Right atrium auricular region (tissue), 2 donors: ENCODE data around the gene TM9SF4. TPM values are rescaled to one million over a fixed set of nuclear protein-coding genes. Genes with fewer than 3 reads are reported as not detected.

Experiments
- DNase-seq: peaks from one replicate; pipeline ENCODE4 v3.0.0-alpha.2; 2019; ENCODE audit warnings: low spot score
- H3K27ac ChIP-seq, 2 donors: fragments of 200-600 bp; sonication (generic); 1 replicate in 1 of 2; 2 replicates in 1 of 2; pipeline ENCODE4 v1.5.1; 2016 to 2019
- H3K27me3 ChIP-seq, 2 donors: fragments of 200-600 bp; sonication (generic); one replicate each; pipeline versions ENCODE4 v1.5.1 to v1.6.0; 2017 to 2019
- H3K36me3 ChIP-seq: fragments of 200-600 bp; sonication (generic); one replicate; pipeline ENCODE4 v1.5.1; 2016
- H3K4me1 ChIP-seq, 2 donors: fragments of 200-600 bp; sonication (generic); one replicate each; pipeline versions ENCODE4 v1.5.1 to v1.6.0; 2017 to 2019
- H3K4me3 ChIP-seq, 2 donors: fragments of 200-600 bp; sonication (generic); 1 replicate in 1 of 2; 2 replicates in 1 of 2; pipeline ENCODE4 v1.5.1; 2017 to 2019; ENCODE audit warnings: mild to moderate bottlenecking in 1 of 2, moderate library complexity in 1 of 2
- H3K9me3 ChIP-seq, 2 donors: fragments of 200-600 bp; sonication (generic); one replicate each; pipeline ENCODE4 v1.5.1; 2019
- total RNA-seq, 2 donors: library from RNA; depleted of rRNA; stranded (reverse); fragments of >200 nt; gene quantifications; one replicate each; pipeline ENCODE4 v1.1.0, GENCODE V29; 2016
- TF ChIP-seq, protein P1 (sequence below), 2 donors: fragments of 200-600 bp; sonication (generic); IDR thresholded peaks; one replicate each; pipeline ENCODE4 v1.5.1; 2019; ENCODE audit warnings: antibody characterized with exemption in 2 of 2

The TM9SF4 gene, protein sequence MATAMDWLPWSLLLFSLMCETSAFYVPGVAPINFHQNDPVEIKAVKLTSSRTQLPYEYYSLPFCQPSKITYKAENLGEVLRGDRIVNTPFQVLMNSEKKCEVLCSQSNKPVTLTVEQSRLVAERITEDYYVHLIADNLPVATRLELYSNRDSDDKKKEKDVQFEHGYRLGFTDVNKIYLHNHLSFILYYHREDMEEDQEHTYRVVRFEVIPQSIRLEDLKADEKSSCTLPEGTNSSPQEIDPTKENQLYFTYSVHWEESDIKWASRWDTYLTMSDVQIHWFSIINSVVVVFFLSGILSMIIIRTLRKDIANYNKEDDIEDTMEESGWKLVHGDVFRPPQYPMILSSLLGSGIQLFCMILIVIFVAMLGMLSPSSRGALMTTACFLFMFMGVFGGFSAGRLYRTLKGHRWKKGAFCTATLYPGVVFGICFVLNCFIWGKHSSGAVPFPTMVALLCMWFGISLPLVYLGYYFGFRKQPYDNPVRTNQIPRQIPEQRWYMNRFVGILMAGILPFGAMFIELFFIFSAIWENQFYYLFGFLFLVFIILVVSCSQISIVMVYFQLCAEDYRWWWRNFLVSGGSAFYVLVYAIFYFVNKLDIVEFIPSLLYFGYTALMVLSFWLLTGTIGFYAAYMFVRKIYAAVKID
- 10 to 100 TPM; 28.5 to 30.6 TPM for total RNA-seq

GRCh38 chr20:32109392-32110172 lies at the start of gene TM9SF4:
TSS of gene TM9SF4 (plus strand) at chr20:32109714. CDS start at chr20:32109741, 27 bp downstream.
- no peaks in the 10 kb centered on the region for H3K9me3 ChIP-seq
- H3K4me1 ChIP-seq: peaks cover 0 to 29% of the 10 kb centered on the region in 2 donors
- peak; percentile 91 for DNase-seq
- peak within 1 kb of the TSS; percentile 90 to 99 for H3K4me3 ChIP-seq
- H3K36me3 ChIP-seq: no peaks in the 10 kb centered on the region
- peak within 1 kb of the TSS; percentile 97 to 99 for H3K27ac ChIP-seq
- no peaks in the 10 kb centered on the region for H3K27me3 ChIP-seq
- TF ChIP-seq, protein P1, sequence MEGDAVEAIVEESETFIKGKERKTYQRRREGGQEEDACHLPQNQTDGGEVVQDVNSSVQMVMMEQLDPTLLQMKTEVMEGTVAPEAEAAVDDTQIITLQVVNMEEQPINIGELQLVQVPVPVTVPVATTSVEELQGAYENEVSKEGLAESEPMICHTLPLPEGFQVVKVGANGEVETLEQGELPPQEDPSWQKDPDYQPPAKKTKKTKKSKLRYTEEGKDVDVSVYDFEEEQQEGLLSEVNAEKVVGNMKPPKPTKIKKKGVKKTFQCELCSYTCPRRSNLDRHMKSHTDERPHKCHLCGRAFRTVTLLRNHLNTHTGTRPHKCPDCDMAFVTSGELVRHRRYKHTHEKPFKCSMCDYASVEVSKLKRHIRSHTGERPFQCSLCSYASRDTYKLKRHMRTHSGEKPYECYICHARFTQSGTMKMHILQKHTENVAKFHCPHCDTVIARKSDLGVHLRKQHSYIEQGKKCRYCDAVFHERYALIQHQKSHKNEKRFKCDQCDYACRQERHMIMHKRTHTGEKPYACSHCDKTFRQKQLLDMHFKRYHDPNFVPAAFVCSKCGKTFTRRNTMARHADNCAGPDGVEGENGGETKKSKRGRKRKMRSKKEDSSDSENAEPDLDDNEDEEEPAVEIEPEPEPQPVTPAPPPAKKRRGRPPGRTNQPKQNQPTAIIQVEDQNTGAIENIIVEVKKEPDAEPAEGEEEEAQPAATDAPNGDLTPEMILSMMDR (IDR thresholded peaks at IDR 0.05): no peak

DNA sequence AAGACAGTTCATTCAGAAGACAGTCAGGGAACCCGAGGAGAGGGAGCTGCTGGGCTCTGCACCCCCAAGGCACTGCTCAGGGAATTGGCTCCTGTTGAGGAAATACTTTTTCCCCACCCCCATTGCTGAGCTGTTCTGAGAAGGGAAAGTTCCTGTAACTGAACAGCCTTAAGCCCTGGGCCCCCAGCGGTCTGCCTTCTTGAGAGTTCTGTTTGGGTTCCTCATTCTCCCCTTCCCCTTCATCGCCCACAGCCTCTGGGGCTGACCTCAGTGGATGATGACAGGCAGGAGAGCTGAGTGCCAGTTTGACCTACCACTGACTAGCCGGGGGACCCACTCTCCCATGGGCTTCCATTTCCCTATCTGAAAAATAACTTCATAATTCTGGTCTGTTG lies 46.7 kb upstream of the TM9SF4 start:
- no peaks in the 10 kb centered on the region for H3K27me3 ChIP-seq

DNA sequence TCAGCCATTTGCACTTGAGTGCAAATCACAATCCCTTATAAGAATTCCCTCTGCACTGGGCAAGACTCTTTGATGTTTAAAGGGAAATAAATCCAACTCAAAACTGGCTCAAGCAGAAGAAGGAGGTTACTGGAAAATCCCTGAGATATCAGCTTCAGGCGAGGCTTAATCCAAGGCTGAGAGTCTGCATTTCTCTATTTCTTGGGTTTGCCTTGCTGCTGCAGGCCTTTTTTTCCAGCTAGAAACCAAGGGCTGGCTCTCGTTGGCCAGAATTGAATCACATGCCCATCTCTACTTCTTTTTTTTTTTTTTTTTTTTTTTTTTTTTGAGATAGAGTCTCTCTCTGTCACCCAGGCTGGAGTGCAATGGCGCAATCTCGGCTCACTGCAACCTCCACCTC lies 45.8 kb upstream of the TM9SF4 start:
- Histone ChIP-seq H3K4me3 (no peak overlapping the region), H3K36me3 (no peaks in the 10 kb centered on the region), H3K9me3 (no peaks in the 10 kb centered on the region), H3K27ac (peak overlapping the region in 1 of 2 donors; percentile 23), H3K4me1 (no peaks in the 10 kb centered on the region), H3K27me3 (no peaks in the 10 kb centered on the region)
- TF ChIP-seq, protein P1 (IDR thresholded peaks at IDR 0.05): no peak
- no peak for DNase-seq

More for the DNA sequence above, 46.7 kb upstream of the TM9SF4 start:
- DNase-seq: peak; percentile 62
- no peaks in the 10 kb centered on the region for H3K36me3 ChIP-seq
- TF ChIP-seq, protein P1 (IDR thresholded peaks at IDR 0.05): no peak
- no peak overlapping the region for H3K27ac ChIP-seq
- H3K4me3 ChIP-seq: no peak overlapping the region
- H3K9me3 ChIP-seq: no peaks in the 10 kb centered on the region
- no peaks in the 10 kb centered on the region for H3K4me1 ChIP-seq

DNA sequence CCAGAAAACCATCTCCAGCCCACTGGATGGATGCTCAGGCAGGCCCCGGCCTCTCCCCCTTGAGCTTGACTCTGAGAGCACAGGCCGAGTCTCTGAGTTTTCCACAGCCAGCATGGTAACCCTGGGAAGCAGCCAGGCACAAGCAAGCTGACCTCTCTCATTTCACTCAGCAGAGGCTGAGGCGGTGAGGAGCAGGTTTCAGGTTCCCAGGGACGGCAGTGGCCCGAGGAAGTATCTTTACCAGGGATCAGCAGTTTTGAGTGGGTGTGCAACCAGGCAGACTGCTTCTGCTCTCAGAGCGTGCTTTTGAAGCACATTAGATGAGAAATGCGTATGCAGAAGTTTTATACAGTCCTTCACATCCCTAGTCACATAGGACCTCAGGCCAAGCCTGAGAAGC lies 44.8 kb upstream of the TM9SF4 start:
- TF ChIP-seq, protein P1 (IDR thresholded peaks at IDR 0.05): no peak
- Histone ChIP-seq H3K9me3 (no peaks in the 10 kb centered on the region), H3K36me3 (no peaks in the 10 kb centered on the region), H3K27ac (no peak overlapping the region), H3K4me3 (no peak overlapping the region), H3K4me1 (no peaks in the 10 kb centered on the region), H3K27me3 (no peaks in the 10 kb centered on the region)
- no peak for DNase-seq

DNA sequence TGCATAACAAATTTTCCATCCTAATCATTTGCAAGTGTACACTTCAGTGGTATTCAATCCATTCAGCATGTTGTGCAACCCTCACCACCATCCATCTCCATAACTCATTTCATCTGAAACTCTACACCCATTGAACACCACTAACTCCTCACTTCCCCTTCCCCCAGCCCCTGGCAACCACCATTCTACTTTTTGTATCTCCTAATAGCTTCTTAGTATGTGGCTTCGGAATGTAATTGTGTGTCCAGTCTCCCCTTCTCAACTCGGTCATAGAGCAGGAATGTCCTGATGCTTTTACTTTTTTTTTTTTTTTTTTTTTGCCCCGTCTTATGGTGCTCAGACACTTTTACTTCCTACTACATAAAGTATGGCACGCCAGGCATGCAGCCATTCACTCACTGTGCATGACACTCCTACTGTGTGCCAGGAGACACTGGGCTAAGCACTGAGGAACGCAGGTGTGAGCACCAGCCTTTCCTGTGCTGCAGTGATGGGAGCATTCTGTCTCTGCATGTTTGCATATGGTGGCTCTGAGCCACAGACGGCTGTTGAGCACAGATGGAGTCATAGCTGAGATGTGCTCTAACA lies 42.2 kb upstream of the TM9SF4 start:
- DNase-seq: no peak
- no peaks in the 10 kb centered on the region for H3K4me1 ChIP-seq
- no peak overlapping the region for H3K4me3 ChIP-seq
- H3K9me3 ChIP-seq: no peaks in the 10 kb centered on the region
- H3K27me3 ChIP-seq: no peaks in the 10 kb centered on the region
- H3K36me3 ChIP-seq: no peaks in the 10 kb centered on the region
- H3K27ac ChIP-seq: no peak overlapping the region
- TF ChIP-seq, protein P1 (IDR thresholded peaks at IDR 0.05): no peak
